NCI-H2107 treated with DMSO at 0.1 percent for 48 hours (cell line): ENCODE data around the gene R3HCC1L.
"Not testable (repeated sequence)": the region's sequence is repeated elsewhere in the genome, so short reads cannot be mapped to it uniquely, and the experiment has no call there.

Experiments
- DNase-seq: peaks from one replicate; lab custom pipeline; 2025; ENCODE audit not compliant: unreplicated experiment; lab: John Stamatoyannopoulos, UW

R3HCC1L gene

DNA sequence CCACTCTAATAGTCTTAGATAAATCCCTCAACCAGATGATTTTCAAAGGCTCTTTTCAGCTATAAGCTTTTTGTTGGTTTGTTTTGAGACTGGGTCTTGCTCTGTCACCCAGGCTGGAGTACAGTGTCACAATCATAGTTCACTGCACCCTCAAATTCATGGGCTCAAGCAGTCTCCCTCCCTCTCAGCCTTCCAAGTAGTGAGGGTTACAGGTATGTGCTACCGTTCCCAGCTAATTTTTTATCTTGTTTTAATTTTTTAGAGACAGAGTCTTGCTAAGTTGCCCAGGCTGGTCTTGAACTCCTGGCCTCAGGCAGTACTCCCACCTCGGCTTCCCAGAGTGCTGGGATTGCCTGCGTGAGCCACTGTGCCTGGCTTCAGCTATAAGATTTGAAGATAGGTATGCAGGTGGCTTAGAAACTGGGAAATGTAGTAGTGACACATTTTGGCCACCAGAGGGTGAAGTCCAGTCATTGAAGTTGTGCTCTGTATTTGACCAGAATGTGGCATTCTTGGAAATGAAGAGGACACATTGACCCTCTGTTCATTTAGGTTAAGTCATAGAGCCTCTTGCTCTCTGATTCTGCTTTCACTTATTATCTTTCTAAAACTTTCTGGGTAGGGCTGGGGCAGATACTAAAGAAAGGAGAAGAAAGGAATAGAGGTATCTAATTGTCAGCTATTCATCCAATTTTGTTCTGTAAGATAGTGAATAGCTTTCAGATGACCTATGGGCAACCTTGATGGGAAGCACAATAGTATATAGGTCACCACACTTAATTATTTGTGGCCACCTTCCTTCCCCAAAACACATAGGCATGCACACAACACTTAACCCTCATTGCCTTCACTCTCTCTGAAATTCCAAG lies 36.0 kb downstream of the R3HCC1L start:
- peak; percentile 55 for DNase-seq

GRCh38 chr10:98172073-98172472 lies 37.6 kb downstream of the R3HCC1L start:
- DNase-seq = no peak

DNA sequence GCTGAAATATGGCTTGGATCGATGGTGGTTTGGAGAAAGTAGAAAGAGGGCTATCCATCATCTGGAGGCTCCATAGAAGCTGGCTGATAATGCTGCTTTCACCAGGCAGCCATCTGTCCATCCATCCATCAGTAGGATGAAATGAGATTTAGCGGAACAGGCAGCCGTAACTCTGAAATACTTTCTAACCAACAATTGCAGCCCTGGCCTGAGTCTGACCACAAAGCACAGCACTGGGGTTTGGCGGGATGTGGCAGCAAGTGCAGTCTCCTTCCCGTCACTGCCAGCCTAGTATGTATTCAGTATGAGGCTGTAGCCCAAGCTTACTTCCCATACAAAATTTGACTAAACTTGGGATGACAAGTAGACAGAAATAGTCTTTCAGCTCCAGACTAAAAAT lies 38.0 kb downstream of the R3HCC1L start:
- DNase-seq = no peak

DNA sequence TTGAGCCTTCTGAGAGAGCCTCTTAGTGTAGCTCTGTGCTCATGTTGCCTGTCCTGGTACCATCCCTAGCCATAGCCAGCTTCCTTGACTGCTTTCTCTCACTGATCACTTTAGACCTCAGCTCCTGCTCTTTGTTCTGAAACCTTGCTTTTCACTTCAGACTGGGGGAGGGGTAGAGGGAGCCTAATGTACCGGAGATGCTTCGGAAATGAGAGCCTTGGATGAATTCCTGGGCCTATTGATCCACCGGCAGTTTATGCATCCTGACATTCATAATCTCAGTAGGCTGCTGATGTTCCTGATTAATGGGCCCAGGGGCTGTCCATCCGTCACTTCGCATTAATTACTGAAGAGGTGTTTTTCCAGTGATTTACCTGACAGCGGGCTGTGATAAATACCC lies 38.8 kb downstream of the R3HCC1L start:
- DNase-seq = no peak

GRCh38 chr10:98182351-98182915 lies 48.0 kb downstream of the R3HCC1L start:
- not testable (repeated sequence) for DNase-seq

DNA sequence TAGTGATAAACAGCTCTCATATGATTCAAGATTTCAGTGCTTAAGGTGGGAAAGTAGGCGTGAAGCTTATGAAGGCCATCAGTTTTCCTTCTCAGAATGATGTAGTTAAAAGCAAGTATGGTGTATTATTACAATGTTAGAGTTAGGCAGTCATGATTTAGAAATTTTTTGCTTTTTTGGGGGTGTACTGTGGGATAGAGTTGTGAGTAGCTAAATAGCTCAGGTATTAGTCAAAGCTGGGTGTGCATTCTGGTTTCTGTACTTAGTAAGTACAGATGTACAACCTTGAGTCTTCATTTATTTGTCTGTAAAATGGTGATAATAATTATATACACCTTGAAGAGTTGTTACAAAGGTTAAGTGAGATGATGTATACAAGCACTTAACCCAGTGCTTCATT lies 52.2 kb downstream of the R3HCC1L start:
- DNase-seq = no peak

GRCh38 chr10:98190773-98191172 lies 56.3 kb downstream of the R3HCC1L start:
- DNase-seq = not testable (repeated sequence)

DNA sequence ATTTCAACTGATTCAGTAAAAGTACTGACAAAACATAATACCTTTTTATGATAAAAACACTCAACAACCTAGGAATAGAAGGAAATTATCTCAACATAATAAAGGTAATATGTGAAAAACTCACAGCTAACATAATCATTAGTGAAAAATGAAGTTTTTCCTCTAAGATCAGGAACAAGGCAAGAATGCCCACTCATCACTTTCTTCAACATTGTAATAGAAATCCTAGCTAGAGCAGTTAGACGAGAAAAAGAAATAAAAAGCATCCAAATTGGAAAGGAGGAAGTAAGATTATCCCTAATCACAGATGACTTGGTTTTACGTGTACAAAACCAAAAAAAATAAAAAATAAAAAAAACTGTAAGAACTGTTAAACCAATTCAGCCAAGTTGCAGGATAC lies 58.6 kb downstream of the R3HCC1L start:
- DNase-seq = no peak

- DNase-seq = no peak
Measured at GRCh38 chr10:98194633-98195032, 60.2 kb downstream of the R3HCC1L start.

- no peak for DNase-seq
Measured at GRCh38 chr10:98195120-98195519, 60.7 kb downstream of the R3HCC1L start.

GRCh38 chr10:98196985-98197384 lies 62.5 kb downstream of the R3HCC1L start:
- DNase-seq = no peak

DNA sequence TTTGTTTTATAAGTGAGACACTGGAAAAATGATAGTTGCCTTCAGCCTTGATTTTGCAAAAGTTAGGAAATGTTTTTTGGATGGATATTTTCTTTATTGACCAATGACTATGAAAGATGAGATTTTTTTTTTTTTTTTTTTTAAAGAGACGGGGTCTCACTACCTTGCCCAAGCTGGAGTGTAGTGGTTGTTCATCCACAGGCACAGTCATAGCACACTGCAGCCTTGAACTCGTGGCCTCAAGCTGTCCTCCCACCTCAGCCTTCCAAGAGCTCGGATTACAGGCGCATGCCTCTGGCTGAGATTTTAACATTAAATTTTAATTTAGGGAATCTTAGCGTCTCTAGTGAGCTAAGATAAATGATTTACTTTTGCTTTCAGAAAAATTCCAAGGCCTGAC lies 67.3 kb downstream of the R3HCC1L start:
- no peak for DNase-seq

DNA sequence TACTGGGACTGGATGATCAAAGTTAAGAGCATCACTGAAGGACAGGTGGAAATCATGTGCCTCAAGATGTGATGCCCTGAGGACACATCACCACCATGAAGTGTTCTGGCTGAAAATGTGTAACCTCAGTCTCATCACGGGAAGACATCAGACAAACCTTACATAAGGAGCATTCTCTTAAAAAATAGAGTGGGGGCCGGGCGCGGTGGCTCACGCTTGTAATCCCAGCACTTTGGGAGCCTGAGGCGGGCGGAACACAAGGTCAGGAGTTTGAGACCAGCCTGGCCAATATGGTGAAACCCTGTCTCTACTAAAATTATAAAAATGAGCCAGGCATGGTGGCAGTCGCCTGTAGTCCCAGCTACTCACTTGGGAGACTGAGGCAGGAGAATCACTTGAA lies 67.9 kb downstream of the R3HCC1L start:
- no peak for DNase-seq

GRCh38 chr10:98205351-98205750 lies 70.9 kb downstream of the R3HCC1L start:
- DNase-seq = no peak

GRCh38 chr10:98208925-98209324 lies 74.5 kb downstream of the R3HCC1L start:
- no peak for DNase-seq

GRCh38 chr10:98209441-98209840 lies 75.0 kb downstream of the R3HCC1L start:
- no peak for DNase-seq

DNA sequence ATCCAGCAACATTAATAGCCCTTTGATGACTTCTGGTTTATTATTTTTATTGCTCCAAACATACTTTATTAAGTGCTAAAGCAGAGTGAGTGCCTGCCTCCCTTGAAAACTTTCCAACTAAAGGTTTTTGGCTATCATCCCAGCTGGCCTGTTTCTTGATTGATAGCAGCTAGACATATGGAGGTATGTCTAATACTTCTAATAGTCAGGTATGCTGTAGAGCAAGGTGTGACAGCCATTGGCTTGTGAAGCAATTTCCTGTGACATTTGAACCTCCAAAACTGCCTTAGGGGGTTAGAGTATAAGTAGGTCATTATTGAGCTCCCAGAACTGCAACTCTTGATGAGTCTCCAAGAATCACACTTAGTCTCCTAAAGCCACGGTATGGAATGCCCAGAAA lies 77.7 kb downstream of the R3HCC1L start:
- DNase-seq = no peak

GRCh38 chr10:98213740-98214139 lies 79.3 kb downstream of the R3HCC1L start:
- no peak for DNase-seq

DNA sequence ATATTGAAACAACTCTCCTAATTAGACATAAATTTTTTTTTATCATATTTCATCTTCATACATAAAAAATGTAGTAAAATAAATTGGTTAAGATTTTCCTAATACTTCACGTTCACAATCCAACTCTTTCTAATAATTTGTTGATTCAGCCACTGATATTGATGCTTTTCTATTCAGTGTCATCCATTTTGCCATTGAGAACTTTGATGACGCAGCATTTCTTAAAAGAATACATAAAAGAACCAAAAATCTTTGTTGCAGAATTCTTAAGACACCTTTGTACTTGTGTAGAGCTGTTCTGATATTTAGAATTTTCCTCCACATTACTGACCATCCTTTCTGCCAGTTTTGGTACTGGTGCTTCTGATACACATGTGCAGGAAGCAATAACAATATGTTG lies 80.9 kb downstream of the R3HCC1L start:
- no peak for DNase-seq

DNA sequence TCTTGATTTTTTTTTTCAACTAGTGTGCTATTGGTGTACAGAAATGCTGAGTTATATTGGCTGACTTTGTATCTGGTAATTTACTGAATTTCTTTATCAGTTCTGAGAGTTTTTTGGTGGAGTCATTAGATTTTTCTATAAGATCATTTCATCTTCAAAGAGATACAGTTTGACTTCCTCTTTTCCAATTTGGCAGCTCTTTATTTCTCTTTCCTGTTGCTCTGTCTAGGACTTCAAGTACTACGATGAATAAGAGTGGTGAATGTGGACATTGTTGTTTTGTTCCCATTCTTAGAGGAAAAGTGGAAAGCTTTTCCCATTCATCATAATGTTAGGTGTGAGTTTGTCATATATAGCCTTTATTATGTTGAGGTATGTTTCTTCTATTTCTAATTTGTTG lies 83.3 kb downstream of the R3HCC1L start:
- no peak for DNase-seq

GRCh38 chr10:98223874-98224273 lies 89.4 kb downstream of the R3HCC1L start:
- no peak for DNase-seq

GRCh38 chr10:98224509-98224908 lies 90.1 kb downstream of the R3HCC1L start:
- no peak for DNase-seq

GRCh38 chr10:98224996-98225395 lies 90.5 kb downstream of the R3HCC1L start:
- no peak for DNase-seq
